Measurements from ENCODE around the gene HSD17B12. TPM values are rescaled to one million over a fixed set of nuclear protein-coding genes. Genes with fewer than 3 reads are reported as not detected.
"Not testable (repeated sequence)": the region's sequence is repeated elsewhere in the genome, so short reads cannot be mapped to it uniquely, and the experiment has no call there.

Gene HSD17B12
- polyA plus RNA-seq, 3 donors = 13.3 to 35.5 (median 30.4) TPM

DNA sequence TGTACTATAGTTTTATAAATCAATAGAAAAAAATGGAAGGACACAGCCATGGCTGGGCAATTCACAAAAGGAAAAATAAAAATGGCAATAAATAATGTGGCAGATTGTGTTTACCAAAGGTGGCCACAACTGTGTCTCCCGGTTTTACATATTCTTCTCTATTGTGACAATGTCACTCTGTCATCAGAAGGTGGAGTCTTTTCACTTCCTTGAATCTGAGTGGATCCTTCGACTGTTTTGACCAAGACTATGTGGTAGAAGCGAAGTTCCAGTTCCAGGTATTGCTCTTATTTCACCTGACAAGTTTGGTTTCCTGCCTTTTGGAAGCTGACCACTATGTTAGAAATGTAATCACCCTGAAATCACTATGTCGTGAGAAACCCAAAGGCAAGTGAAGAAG lies 31.0 kb upstream of the HSD17B12 start:
- H3K79me2 ChIP-seq (ENCODE audit: insufficient read depth, low read length) = peaks cover 9% of the 10 kb centered on the region
- Mint-ChIP-seq H3K9me3 (peaks cover 0 to 9% (median 2%) of the 10 kb centered on the region in 7 donors), H3K27ac (no peak overlapping the region), H3K27me3 (ENCODE audit: low read depth in 3 of 3) (peaks cover 0 to 7% (median 2%) of the 10 kb centered on the region in 3 donors), H3K4me3 (no peak overlapping the region), H3K4me1 (peaks cover 7% of the 10 kb centered on the region), H3K36me3 (no peaks in the 10 kb centered on the region)
- no peak for TF ChIP-seq CTCF (IDR thresholded peaks at IDR 0.05)
- intact Hi-C loops (cut with micrococcal nuclease) = no loop called here
- no peak for DNase-seq
- no peak overlapping the region for H3K27ac ChIP-seq (ENCODE audit: low read depth in 1 of 2, low read length in 2 of 2)
- no peak overlapping the region for H2AFZ ChIP-seq (ENCODE audit: insufficient read depth, low read depth, low read length, poor library complexity, severe bottlenecking)
- H3K36me3 ChIP-seq (replicated peaks in 1 of 2; ENCODE audit: control insufficient read depth in 1 of 2, insufficient read depth in 2 of 2, low read length in 2 of 2) = no peaks in the 10 kb centered on the region
- no peaks in the 10 kb centered on the region for H3K27me3 ChIP-seq (ENCODE audit: control insufficient read depth in 2 of 2, insufficient read depth in 2 of 2, low read length in 2 of 2)
- peaks cover 6 to 7% of the 10 kb centered on the region in 2 donors for H3K4me1 ChIP-seq (ENCODE audit: control insufficient read depth in 1 of 2, insufficient read depth in 2 of 2, low read length in 2 of 2)
- no peak overlapping the region for H3K9ac ChIP-seq (ENCODE audit: insufficient read depth, low read length, poor library complexity, severe bottlenecking)
- no peaks in the 10 kb centered on the region for H4K20me1 ChIP-seq (ENCODE audit: insufficient read depth, low read length)
- H3K4me3 ChIP-seq (replicated peaks in 1 of 3; ENCODE audit: low read depth in 2 of 3, low read length in 3 of 3) = no peak overlapping the region
- no peaks in the 10 kb centered on the region for H3K9me3 ChIP-seq (replicated peaks in 1 of 2; ENCODE audit: control insufficient read depth in 1 of 2, insufficient read depth in 1 of 2, low read length in 2 of 2)
- H3K4me2 ChIP-seq (replicated peaks; ENCODE audit: extremely low read depth, low read length, poor library complexity, severe bottlenecking) = no peak overlapping the region
- WGBS (ENCODE audit: insufficient coverage) = 92% methylated on average over 2 of the region's 4 CpGs

- intact Hi-C loops (cut with micrococcal nuclease) = no loop called here
- Histone ChIP-seq H3K9me3 (replicated peaks in 1 of 2; ENCODE audit: control insufficient read depth in 1 of 2, insufficient read depth in 1 of 2, low read length in 2 of 2) (no peaks in the 10 kb centered on the region), H3K27me3 (ENCODE audit: control insufficient read depth in 2 of 2, insufficient read depth in 2 of 2, low read length in 2 of 2) (no peaks in the 10 kb centered on the region), H2AFZ (ENCODE audit: insufficient read depth, low read depth, low read length, poor library complexity, severe bottlenecking) (no peak overlapping the region), H3K27ac (ENCODE audit: low read depth in 1 of 2, low read length in 2 of 2) (no peak overlapping the region), H3K79me2 (ENCODE audit: insufficient read depth, low read length) (peaks cover 5% of the 10 kb centered on the region), H3K4me2 (replicated peaks; ENCODE audit: extremely low read depth, low read length, poor library complexity, severe bottlenecking) (no peak overlapping the region), H3K36me3 (replicated peaks in 1 of 2; ENCODE audit: control insufficient read depth in 1 of 2, insufficient read depth in 2 of 2, low read length in 2 of 2) (no peaks in the 10 kb centered on the region), H3K9ac (ENCODE audit: insufficient read depth, low read length, poor library complexity, severe bottlenecking) (no peak overlapping the region), H4K20me1 (ENCODE audit: insufficient read depth, low read length) (no peaks in the 10 kb centered on the region), H3K4me3 (replicated peaks in 1 of 3; ENCODE audit: low read depth in 2 of 3, low read length in 3 of 3) (no peak overlapping the region), H3K4me1 (ENCODE audit: control insufficient read depth in 1 of 2, insufficient read depth in 2 of 2, low read length in 2 of 2) (peaks cover 2 to 3% of the 10 kb centered on the region in 2 donors)
- Mint-ChIP-seq H3K36me3 (no peaks in the 10 kb centered on the region), H3K4me3 (no peak overlapping the region), H3K27me3 (ENCODE audit: low read depth in 3 of 3) (peaks cover 2 to 7% (median 2%) of the 10 kb centered on the region in 3 donors), H3K27ac (no peak overlapping the region), H3K4me1 (peaks cover 3% of the 10 kb centered on the region), H3K9me3 (peaks cover 2 to 9% (median 4%) of the 10 kb centered on the region in 7 donors)
- no peak for DNase-seq
- no CpG with 5 or more reads among the region's 1 CpG for WGBS (ENCODE audit: insufficient coverage)
- no peak for TF ChIP-seq CTCF (IDR thresholded peaks at IDR 0.05)
Observed at GRCh38 chr11:43649921-43650320, 30.6 kb upstream of the HSD17B12 start.

- H3K36me3 Mint-ChIP-seq; DNase-seq; H3K9me3 ChIP-seq (replicated peaks in 1 of 2; ENCODE audit: control insufficient read depth in 1 of 2, insufficient read depth in 1 of 2, low read length in 2 of 2); H3K36me3 ChIP-seq (replicated peaks in 1 of 2; ENCODE audit: control insufficient read depth in 1 of 2, insufficient read depth in 2 of 2, low read length in 2 of 2); H3K4me3 Mint-ChIP-seq; H3K27me3 ChIP-seq (ENCODE audit: control insufficient read depth in 2 of 2, insufficient read depth in 2 of 2, low read length in 2 of 2); H3K4me3 ChIP-seq (replicated peaks in 1 of 3; ENCODE audit: low read depth in 2 of 3, low read length in 3 of 3); H3K4me1 Mint-ChIP-seq; H3K79me2 ChIP-seq (ENCODE audit: insufficient read depth, low read length); H3K9ac ChIP-seq (ENCODE audit: insufficient read depth, low read length, poor library complexity, severe bottlenecking); H4K20me1 ChIP-seq (ENCODE audit: insufficient read depth, low read length); H3K4me2 ChIP-seq (replicated peaks; ENCODE audit: extremely low read depth, low read length, poor library complexity, severe bottlenecking); H3K27ac ChIP-seq (ENCODE audit: low read depth in 1 of 2, low read length in 2 of 2); intact Hi-C loops (cut with micrococcal nuclease); H3K4me1 ChIP-seq (ENCODE audit: control insufficient read depth in 1 of 2, insufficient read depth in 2 of 2, low read length in 2 of 2); H3K27ac Mint-ChIP-seq; H2AFZ ChIP-seq (ENCODE audit: insufficient read depth, low read depth, low read length, poor library complexity, severe bottlenecking): not testable (repeated sequence)
- peaks cover 13 to 15% (median 14%) of the 10 kb centered on the region in 3 donors for H3K27me3 Mint-ChIP-seq (ENCODE audit: low read depth in 3 of 3)
- 86% methylated on average over 6 of the region's 9 CpGs for WGBS (ENCODE audit: insufficient coverage)
- H3K9me3 Mint-ChIP-seq = peaks cover 0 to 16% (median 4%) of the 10 kb centered on the region in 7 donors
Observed at GRCh38 chr11:43663018-43663417, 17.5 kb upstream of the HSD17B12 start.
